SU-DHL-6 (cell line): ENCODE results near the gene MRFAP1L1.

Experiments used
- H2AFZ ChIP-seq: fragments of 200-600 bp; sonication (generic); 2 replicates; pipeline ENCODE4 v1.6.1; 2014; ENCODE audit warnings: low read depth, mild to moderate bottlenecking, moderate library complexity, mixed read lengths, antibody characterized with exemption, low read length; ENCODE audit not compliant: severe bottlenecking
- H3F3A ChIP-seq: fragments of 200-600 bp; shearing (Covaris generic); 2 replicates; pipeline ENCODE4 v1.6.0; 2016; ENCODE audit warnings: antibody characterized with exemption, mild to moderate bottlenecking; ENCODE audit not compliant: insufficient read depth
- H3K27ac ChIP-seq: fragments of 200-600 bp; sonication (generic); 2 replicates; pipeline ENCODE4 v1.5.1; 2016; ENCODE audit warnings: low read depth, mild to moderate bottlenecking, low read length, moderate library complexity, mixed read lengths
- H3K27me3 ChIP-seq: fragments of 200-600 bp; sonication (generic), shearing (Covaris generic); 2 replicates; pipeline ENCODE4 v1.6.0; 2014; ENCODE audit warnings: mild to moderate bottlenecking, low read length
- H3K36me3 ChIP-seq: fragments of 200-600 bp; sonication (generic); 2 replicates; pipeline ENCODE4 v1.6.1; 2014; ENCODE audit warnings: mild to moderate bottlenecking, low read length, mixed read lengths
- H3K4me2 ChIP-seq: fragments of 300-600, 200-600 bp; shearing (Covaris generic), sonication (generic); 2 replicates; pipeline ENCODE4 v1.6.0; 2014; ENCODE audit warnings: low read length, low read depth, mild to moderate bottlenecking; ENCODE audit not compliant: poor library complexity, severe bottlenecking
- H3K4me3 ChIP-seq: fragments of 200-600 bp; sonication (generic); 2 replicates; pipeline ENCODE4 v1.5.1; 2014; ENCODE audit warnings: antibody characterized with exemption, low read length, mild to moderate bottlenecking, mixed read lengths; ENCODE audit not compliant: insufficient read depth, poor library complexity, severe bottlenecking
- H3K79me2 ChIP-seq: fragments of 200-600 bp; sonication (generic); 2 replicates; pipeline ENCODE4 v1.6.1; 2014; ENCODE audit warnings: mild to moderate bottlenecking, low read length, moderate library complexity; ENCODE audit not compliant: insufficient read depth
- H3K9ac ChIP-seq: fragments of 200-600 bp; sonication (generic); 2 replicates; pipeline ENCODE4 v1.7.0; 2014; ENCODE audit warnings: mild to moderate bottlenecking, low read length
- H3K9me2 ChIP-seq: fragments of 200-600 bp; sonication (generic); replicated peaks from 2 replicates; pipeline ENCODE4 v1.6.1; 2014; ENCODE audit warnings: low read length; ENCODE audit not compliant: insufficient read depth
- H3K9me3 ChIP-seq: fragments of 200-600 bp; sonication (generic); 2 replicates; pipeline ENCODE4 v1.6.1; 2014; ENCODE audit warnings: low read length, mixed read lengths; ENCODE audit not compliant: insufficient read depth
- H4K20me1 ChIP-seq: fragments of 200-600 bp; sonication (generic); 2 replicates; pipeline ENCODE4 v1.6.1; 2014; ENCODE audit warnings: low read depth, mild to moderate bottlenecking, antibody characterized with exemption, low read length, moderate library complexity, mixed read lengths
- EZH2phosphoT487 ChIP-seq: fragments of 200-600 bp; sonication (generic), shearing (Covaris generic); conservative IDR thresholded peaks from 2 replicates; pipeline ENCODE4 v1.6.1; 2018; ENCODE audit warnings: mild to moderate bottlenecking, antibody characterized with exemption, low read length, moderate library complexity, mixed read lengths
- TF ChIP-seq, protein P1 (sequence below): fragments of 200-600 bp; sonication (generic); IDR thresholded peaks from one replicate; pipeline ENCODE4 v1.5.1; 2017; ENCODE audit warnings: antibody characterized with exemption, mild to moderate bottlenecking, low read length, moderate library complexity; ENCODE audit not compliant: insufficient read depth, poor library complexity, severe bottlenecking

MRFAP1L1 gene

GRCh38 chr4:6682862-6683590 is 26.6 kb downstream of the MRFAP1L1 start:
- Histone ChIP-seq H3K9me2 (no peaks in the 10 kb centered on the region), H3K36me3 (no peaks in the 10 kb centered on the region), H4K20me1 (no peaks in the 10 kb centered on the region), H3K79me2 (no peaks in the 10 kb centered on the region), H3K27me3 (no peaks in the 10 kb centered on the region), H3K9me3 (no peaks in the 10 kb centered on the region), H3K9ac (no peak overlapping the region), H3K27ac (no peak overlapping the region), H3F3A (no peaks in the 10 kb centered on the region), H3K4me3 (no peak overlapping the region), H3K4me2 (no peak overlapping the region), H2AFZ (no peak overlapping the region)
- TF ChIP-seq, protein P1, sequence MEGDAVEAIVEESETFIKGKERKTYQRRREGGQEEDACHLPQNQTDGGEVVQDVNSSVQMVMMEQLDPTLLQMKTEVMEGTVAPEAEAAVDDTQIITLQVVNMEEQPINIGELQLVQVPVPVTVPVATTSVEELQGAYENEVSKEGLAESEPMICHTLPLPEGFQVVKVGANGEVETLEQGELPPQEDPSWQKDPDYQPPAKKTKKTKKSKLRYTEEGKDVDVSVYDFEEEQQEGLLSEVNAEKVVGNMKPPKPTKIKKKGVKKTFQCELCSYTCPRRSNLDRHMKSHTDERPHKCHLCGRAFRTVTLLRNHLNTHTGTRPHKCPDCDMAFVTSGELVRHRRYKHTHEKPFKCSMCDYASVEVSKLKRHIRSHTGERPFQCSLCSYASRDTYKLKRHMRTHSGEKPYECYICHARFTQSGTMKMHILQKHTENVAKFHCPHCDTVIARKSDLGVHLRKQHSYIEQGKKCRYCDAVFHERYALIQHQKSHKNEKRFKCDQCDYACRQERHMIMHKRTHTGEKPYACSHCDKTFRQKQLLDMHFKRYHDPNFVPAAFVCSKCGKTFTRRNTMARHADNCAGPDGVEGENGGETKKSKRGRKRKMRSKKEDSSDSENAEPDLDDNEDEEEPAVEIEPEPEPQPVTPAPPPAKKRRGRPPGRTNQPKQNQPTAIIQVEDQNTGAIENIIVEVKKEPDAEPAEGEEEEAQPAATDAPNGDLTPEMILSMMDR = no peak
- no peak for TF ChIP-seq EZH2phosphoT487

- no peak overlapping the region for H3K4me3 ChIP-seq
- no peak for TF ChIP-seq EZH2phosphoT487
- TF ChIP-seq, protein P1 = peak; percentile 56
- no peak overlapping the region for H3K27ac ChIP-seq
- H3K4me2 ChIP-seq = no peak overlapping the region
- no peaks in the 10 kb centered on the region for H3F3A ChIP-seq
- no peak overlapping the region for H2AFZ ChIP-seq
- H3K9me2 ChIP-seq = no peaks in the 10 kb centered on the region
- no peaks in the 10 kb centered on the region for H3K9me3 ChIP-seq
- H3K9ac ChIP-seq = no peak overlapping the region
- no peaks in the 10 kb centered on the region for H4K20me1 ChIP-seq
- H3K79me2 ChIP-seq = no peaks in the 10 kb centered on the region; the same call in 1 of the 2 replicates
- H3K36me3 ChIP-seq = no peaks in the 10 kb centered on the region
- H3K27me3 ChIP-seq = no peaks in the 10 kb centered on the region
Observed at GRCh38 chr4:6681191-6681590, 28.5 kb downstream of the MRFAP1L1 start.

DNA sequence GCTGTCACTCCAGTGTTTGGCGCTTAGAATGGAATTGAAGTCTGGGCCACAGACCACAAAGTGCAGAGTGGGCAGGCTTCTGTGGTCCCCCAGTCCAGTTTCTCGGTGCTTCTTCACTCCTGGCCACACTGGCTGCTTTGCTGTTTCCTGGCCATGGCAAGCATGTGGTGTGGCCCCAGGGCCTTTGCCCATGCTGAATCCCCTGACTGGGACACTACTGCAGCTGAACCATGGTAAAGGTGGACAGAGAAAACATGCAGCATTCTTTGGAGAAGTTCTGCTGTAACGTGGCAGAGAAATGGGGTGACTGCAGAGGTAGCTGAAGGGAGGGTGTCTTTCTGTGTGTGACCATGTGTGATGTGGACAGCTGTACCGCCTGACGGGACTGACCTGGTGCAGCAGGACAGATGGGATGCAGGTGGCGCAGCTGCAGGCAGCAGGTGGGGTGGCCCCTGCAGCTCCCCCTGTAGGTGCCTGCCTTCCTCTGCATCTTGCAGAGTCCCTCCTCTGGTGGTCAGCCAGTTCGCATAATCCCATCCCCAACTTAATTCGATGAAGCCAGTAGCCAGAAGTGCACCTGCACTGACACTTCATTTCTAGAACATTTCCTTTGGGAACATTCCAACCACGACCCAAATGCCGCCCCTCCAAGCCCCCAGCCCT is 29.2 kb downstream of the MRFAP1L1 start:
- Histone ChIP-seq H3K27me3 (no peaks in the 10 kb centered on the region), H3K9ac (no peak overlapping the region), H3K36me3 (no peaks in the 10 kb centered on the region), H3K79me2 (peaks cover 6% of the 10 kb centered on the region; the same call in 1 of the 2 replicates), H3K9me3 (no peaks in the 10 kb centered on the region), H3K27ac (no peak overlapping the region), H3F3A (no peaks in the 10 kb centered on the region), H3K4me3 (no peak overlapping the region), H3K9me2 (no peaks in the 10 kb centered on the region), H3K4me2 (no peak overlapping the region), H4K20me1 (no peaks in the 10 kb centered on the region), H2AFZ (no peak overlapping the region)
- TF ChIP-seq, protein P1 = no peak
- no peak for TF ChIP-seq EZH2phosphoT487
